HepG2 (cell line): ENCODE results near the gene VPS11.

Experiments used
- FOXP4 ChIP-seq: sonication (generic); formaldehyde crosslinking; IDR thresholded peaks from 2 replicates; pipeline ENCODE4 v1.4.0; 2020; ENCODE audit warnings: missing genetic modification reagents
- GABPB1 ChIP-seq: IDR thresholded peaks from 2 replicates; pipeline ENCODE4 v1.6.1; 2016; ENCODE audit warnings: mild to moderate bottlenecking, missing genetic modification reagents, moderate library complexity, missing compliant biosample characterization
- POLR2A ChIP-seq, 2 experiments: IDR thresholded peaks; 2 replicates each; pipeline ENCODE4 v1.6.1; 2011; ENCODE audit warnings: low read depth in 2 of 2, low read length in 2 of 2, mild to moderate bottlenecking in 1 of 2, moderate library complexity in 1 of 2; ENCODE audit not compliant: insufficient read depth in 1 of 2
- POLR2AphosphoS5 ChIP-seq: IDR thresholded peaks from 2 replicates; pipeline ENCODE4 v1.6.1; 2012; ENCODE audit warnings: low read depth, low read length
- RARA ChIP-seq: IDR thresholded peaks from 2 replicates; pipeline ENCODE4 v1.6.1; 2016; ENCODE audit warnings: missing genetic modification reagents, missing compliant biosample characterization
- SNRNP70 ChIP-seq: fragments of 200-400 bp; formaldehyde crosslinking; IDR thresholded peaks from 2 replicates; pipeline ENCODE4 v1.6.1; 2017; ENCODE audit warnings: mild to moderate bottlenecking, low read depth, low read length, moderate library complexity
- ZBTB43 ChIP-seq: sonication (generic); formaldehyde crosslinking; conservative IDR thresholded peaks from 2 replicates; pipeline ENCODE4 v1.4.0; 2020; ENCODE audit warnings: missing genetic modification reagents
- ZNF20 ChIP-seq: sonication (generic); formaldehyde crosslinking; IDR thresholded peaks from 2 replicates; pipeline ENCODE4 v1.4.0; 2020; ENCODE audit warnings: mild to moderate bottlenecking, moderate library complexity, missing genetic modification reagents
- ZNF274 ChIP-seq: sonication (generic); formaldehyde crosslinking; IDR thresholded peaks from 2 replicates; pipeline ENCODE4 v1.5.1; 2020; ENCODE audit warnings: mild to moderate bottlenecking, missing genetic modification reagents
- ZNF3 ChIP-seq: IDR thresholded peaks from 2 replicates; pipeline ENCODE4 v1.7.0; 2017; ENCODE audit warnings: inconsistent platforms
- ZNF570 ChIP-seq: sonication (generic); formaldehyde crosslinking; IDR thresholded peaks from 2 replicates; pipeline ENCODE4 v1.4.0; 2020; ENCODE audit warnings: mild to moderate bottlenecking, missing genetic modification reagents, borderline replicate concordance
- ZSCAN25 ChIP-seq: sonication (generic); formaldehyde crosslinking; IDR thresholded peaks from 2 replicates; pipeline ENCODE4 v1.8.0; 2022; ENCODE audit warnings: mild to moderate bottlenecking, missing genetic modification reagents
- TF ChIP-seq, protein P1 (sequence below): sonication (generic); formaldehyde crosslinking; IDR thresholded peaks from 2 replicates; pipeline ENCODE4 v1.5.0; 2020; ENCODE audit warnings: mild to moderate bottlenecking, missing genetic modification reagents, moderate library complexity

- TF ChIP-seq FOXP4 (CRISPR knock-in tag) (no peak), ZNF570 (CRISPR knock-in tag) (no peak), ZNF20 (CRISPR knock-in tag) (no peak), ZSCAN25 (CRISPR knock-in tag) (no peak), ZNF274 (no peak), SNRNP70 (no peak), ZNF3 (CRISPR knock-in tag) (no peak), POLR2AphosphoS5 (no peak), ZBTB43 (CRISPR knock-in tag) (no peak), RARA (CRISPR knock-in tag) (no peak), GABPB1 (CRISPR knock-in tag) (no peak), POLR2A (IDR thresholded peaks at IDR 0.05; ENCODE audit: insufficient read depth in 1 of 2, low read depth in 2 of 2, low read length in 2 of 2) (no peak)
- TF ChIP-seq, protein P1, sequence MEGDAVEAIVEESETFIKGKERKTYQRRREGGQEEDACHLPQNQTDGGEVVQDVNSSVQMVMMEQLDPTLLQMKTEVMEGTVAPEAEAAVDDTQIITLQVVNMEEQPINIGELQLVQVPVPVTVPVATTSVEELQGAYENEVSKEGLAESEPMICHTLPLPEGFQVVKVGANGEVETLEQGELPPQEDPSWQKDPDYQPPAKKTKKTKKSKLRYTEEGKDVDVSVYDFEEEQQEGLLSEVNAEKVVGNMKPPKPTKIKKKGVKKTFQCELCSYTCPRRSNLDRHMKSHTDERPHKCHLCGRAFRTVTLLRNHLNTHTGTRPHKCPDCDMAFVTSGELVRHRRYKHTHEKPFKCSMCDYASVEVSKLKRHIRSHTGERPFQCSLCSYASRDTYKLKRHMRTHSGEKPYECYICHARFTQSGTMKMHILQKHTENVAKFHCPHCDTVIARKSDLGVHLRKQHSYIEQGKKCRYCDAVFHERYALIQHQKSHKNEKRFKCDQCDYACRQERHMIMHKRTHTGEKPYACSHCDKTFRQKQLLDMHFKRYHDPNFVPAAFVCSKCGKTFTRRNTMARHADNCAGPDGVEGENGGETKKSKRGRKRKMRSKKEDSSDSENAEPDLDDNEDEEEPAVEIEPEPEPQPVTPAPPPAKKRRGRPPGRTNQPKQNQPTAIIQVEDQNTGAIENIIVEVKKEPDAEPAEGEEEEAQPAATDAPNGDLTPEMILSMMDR: no peak
Measured at GRCh38 chr11:119054418-119054817, 13.2 kb upstream of the VPS11 start.
